ENCODE measurements around the gene MEAK7.

Gene MEAK7

DNA sequence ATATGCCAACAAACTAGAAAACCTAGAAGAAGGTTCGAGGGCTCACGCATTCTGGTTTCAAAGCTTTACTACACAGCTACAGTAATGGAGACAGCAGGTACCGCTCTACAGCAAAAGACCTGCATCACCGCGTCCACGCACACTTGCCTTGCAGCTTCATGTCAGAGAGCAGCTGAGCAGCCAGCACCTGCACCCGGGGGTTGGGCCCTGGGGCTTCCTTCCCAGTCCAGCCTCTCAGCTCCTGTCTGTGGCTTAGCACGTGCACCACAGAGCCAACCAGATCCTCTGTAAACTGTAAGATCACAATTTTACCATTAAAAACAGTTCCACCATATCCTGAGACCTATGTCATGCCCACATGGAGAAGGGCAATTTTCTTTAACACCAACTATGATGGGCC lies 15.3 kb downstream of the MEAK7 start:
- DNase-seq (ENCODE audit: low read depth in 2 of 2, low spot score in 1 of 2), result no peak

DNA sequence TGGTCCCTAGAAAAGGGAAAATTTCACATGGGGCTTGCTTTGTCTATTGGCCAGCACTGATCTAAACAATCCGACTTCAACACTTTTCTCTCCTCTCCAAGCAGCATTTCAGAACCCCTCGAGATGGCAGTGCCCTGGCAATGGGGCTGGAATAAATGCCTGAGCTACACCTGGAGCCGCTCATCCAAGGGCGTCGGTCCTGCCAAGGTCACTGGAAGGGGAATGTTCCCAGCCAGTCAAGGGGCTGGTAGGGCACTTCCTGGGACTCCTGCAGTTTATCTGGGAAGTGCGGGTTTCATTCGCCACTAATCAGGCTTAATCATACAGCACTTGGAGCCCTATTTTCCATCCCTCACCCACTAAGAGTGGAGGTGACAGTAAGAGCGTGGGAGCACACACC lies 17.1 kb downstream of the MEAK7 start:
- DNase-seq (ENCODE audit: low read depth in 2 of 2, low spot score in 1 of 2), result no peak

DNA sequence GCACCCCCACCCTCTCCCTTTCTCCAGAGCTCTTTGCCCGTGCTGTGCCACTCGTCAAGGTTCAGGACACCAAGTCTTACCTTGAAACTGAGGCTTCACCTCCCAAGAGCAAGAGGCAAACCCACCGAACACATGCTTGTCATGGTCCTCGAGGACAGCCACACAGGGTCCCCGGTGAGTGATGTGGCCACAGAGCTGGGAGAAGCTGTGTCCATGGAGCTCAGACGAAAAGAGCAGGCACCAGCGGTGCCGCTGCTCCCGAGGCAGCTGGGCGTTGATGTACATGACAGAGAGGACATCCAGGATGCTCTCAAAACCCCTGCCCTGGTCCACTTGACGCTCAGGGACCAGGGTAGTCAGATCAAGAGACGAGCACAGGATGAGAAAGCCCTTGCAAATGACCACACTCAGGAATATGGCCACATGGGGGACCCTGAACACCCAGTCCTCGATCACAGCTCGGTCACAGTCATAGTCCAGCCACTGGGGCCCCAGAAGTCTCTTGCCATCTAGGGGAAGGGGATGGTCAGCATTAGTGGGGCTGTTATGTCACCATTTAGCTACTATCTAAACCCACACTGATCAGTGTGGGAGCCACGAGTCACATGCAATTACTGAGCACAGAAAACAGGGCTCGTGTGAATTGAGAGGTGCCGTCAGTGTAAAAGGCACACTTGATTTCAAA lies 17.8 kb downstream of the MEAK7 start:
- DNase-seq (ENCODE audit: low read depth in 2 of 2, low spot score in 1 of 2), result no peak

DNA sequence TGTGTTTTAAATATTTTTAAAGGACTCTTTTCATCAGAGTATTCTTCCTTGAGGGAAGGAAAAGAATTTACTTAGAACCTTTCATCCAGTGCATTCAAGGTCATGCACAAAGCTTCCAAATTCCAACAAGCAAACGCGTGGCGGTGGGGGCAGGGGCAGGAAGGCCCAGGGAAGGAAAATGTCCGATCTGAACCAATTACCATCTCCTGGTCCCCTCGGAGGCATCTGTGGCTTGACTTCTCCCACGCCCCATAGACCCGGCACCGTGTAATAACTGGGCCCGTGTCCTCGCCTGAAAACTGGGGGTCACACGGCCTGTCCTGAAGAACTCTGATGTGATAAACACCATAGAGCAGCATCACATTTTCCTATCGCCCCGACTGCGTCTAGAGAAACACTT lies 18.3 kb downstream of the MEAK7 start:
- no peak for DNase-seq (ENCODE audit: low read depth in 2 of 2, low spot score in 1 of 2)

DNA sequence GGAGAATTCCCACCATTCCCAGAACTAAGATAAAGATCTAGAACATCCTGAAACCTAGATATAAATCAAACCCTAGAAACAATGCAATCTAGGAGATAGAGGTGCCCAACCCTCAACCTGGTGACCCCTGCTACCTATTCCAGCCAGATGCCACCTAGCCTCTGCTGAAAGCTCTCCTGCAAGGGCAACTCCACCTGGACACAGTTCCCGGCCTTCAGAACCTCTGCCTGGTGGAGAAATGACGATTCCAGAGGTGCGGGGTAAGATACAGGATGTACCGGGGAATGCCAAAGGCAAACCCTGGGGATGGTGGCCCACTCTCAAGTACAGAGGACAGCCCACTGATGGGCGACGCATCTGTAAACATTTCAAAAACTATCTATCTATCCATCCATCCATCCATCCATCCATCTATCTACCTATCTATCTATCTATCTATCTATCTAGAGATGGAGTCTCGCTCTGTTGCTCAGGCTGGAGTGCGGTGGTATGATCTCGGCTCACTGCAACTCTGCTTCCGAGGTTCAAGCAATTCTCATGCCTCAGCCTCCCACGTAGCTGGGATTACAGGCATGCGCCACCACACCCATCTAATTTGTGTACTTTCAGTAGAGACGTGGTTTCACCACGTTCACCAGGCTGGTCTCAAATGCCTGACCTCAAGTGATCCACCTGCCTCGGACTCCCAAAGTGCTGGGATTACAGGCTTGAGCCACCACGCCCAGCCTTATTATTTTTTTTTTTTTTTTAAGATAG lies 19.0 kb downstream of the MEAK7 start:
- DNase-seq (ENCODE audit: low read depth in 2 of 2, low spot score in 1 of 2), result no peak

DNA sequence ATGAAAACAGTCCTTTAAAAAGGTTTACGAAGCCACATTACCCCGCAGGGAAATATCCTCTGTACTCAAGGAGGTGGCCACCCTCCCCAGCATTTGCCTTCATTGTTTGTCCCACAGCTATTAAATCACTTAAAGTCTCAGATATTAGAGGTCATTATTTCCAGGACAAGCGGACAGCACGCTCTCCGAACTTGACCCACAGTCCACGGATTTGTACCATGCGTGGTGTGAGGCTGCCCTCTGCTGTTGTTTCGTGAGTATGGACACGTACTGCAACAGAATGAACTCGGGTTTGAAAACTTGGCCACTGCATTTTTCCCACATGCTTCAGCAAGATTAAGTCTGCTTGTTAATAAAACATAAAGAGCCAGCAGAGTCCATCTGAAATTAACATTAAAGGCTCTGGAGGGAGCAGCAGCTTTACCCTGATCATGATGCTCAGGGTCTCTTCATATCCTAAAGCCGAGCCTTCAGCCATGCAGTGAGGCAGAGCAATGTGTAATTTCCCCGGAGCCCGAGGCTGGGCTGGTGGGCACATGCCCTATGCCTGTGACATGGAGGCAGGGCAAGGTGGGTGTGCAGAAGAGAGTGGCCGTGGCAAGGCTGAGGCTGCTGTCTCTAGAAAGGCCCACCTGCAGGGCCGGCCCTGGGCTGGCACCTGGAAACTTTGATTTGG lies 19.7 kb downstream of the MEAK7 start:
- no peak for DNase-seq (ENCODE audit: low read depth in 2 of 2, low spot score in 1 of 2)

DNA sequence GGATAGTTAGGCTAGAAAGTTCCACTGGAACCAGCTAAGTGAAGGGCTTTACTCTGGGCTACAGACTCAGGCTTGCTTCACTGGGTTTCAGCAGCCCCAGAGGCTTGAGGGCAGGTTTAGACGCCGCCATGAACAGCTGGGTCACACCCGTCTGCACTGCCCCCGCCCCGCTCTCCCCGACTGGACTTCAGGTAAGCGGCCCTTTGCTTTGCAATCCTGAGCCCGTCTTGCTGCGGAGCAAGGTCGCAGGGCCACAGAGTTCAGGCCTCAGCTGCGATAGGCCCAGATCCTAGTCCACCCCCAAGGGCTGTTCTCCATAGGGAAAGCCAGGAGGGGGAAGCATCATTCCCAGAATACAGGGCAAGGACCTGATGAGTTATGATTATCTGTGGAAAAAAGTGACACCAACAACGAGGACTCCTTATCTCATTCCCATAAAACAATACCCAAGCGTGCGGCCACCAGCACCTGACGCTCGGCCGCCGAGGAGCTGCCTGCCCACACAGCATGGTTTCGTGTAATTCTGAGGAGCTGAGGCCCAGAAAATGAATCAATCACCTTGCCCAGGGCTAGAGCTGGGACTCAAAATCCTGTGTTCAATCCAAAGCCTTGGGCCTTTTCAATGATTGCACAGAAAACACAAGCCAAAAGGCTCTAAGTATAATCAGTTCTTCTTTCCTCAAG lies 20.4 kb downstream of the MEAK7 start:
- no peak for DNase-seq (ENCODE audit: low read depth in 2 of 2, low spot score in 1 of 2)

DNA sequence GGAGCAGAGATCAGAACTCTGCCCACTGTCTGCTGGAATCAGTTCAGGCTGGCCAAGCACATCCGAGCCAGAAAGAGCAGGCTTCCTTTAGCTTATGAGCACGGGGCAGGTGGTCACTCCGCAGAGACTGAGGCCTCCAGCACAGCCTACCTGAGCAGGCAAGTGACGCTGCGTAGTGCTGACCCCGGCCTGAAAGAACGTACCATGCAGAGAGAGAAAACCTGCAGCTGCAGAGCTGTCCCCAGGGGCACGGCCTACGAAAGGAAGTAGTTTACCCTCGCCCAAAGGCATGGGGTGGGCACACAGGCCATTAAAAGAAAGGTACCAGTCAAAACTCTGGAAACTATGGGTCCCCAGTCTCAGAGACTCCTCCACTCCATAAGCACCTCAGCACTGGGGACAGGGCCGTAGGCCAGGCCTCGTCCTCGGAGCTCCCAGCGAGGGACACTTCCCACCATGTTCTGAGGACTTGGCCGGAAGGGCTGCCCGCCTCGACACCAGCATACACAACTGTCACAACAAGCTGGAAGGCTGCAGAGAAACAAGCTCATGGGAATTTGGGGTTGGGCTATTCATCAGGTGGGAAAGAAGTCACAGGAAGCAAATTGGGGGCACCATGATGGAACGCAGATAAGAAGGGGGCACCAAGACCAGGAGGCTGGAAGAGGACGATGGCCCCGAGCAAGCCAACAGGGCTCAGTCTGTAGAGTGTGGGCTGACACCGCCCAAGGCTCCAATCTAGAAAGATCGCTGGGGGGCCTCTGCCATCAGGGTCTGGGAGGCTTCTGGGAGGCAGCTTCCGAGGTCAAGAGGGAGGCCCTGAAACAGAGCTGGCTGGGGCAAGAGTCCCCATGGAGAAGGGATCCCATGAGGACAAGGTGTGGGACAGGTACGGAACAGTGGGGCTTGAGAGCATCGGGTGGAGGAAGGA lies 21.2 kb downstream of the MEAK7 start:
- DNase-seq (ENCODE audit: low read depth in 2 of 2, low spot score in 1 of 2), result no peak

DNA sequence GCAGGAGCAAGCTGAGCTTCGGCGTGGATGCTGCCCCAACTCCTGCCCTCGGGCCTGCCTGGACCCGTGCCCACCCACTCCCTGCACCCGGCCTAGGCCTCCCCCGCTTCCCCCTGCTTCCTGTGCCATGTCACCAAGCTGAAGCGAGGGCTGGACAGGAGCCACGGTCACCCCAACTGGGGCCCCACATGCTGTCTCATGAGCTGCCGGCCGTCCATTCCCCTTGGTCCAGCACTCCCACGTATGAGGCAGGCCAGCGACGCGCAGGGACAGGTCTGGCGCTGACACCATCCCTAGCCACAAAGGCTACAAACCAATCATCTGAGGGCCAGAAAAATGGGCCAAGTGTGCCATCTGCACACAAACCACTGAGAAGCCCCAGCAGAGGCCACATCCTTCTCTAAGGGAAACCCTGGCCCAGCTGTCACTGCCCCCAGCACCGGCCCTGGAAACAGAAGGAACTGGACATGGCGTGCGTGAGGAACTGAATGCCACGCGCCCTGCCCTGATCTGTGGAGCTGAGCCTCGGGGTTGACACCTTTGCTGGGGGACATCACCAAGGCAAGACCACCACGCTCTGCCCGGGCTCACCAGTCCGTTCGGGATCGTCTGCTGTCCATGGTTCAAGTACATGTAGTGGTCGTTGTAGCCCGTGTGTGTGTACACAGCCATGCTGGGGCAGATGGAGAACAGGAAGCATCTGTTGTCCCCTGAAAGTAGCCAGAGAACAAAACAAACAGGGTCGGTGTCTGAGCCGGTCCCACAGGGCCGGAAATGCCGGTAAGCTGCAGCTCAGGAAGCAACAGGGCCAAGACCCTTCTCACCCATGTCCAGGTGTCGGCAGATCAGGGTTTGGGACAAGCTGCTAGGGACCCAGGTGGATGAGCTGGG lies 22.2 kb downstream of the MEAK7 start:
- no peak for DNase-seq (ENCODE audit: low read depth in 2 of 2, low spot score in 1 of 2)

DNA sequence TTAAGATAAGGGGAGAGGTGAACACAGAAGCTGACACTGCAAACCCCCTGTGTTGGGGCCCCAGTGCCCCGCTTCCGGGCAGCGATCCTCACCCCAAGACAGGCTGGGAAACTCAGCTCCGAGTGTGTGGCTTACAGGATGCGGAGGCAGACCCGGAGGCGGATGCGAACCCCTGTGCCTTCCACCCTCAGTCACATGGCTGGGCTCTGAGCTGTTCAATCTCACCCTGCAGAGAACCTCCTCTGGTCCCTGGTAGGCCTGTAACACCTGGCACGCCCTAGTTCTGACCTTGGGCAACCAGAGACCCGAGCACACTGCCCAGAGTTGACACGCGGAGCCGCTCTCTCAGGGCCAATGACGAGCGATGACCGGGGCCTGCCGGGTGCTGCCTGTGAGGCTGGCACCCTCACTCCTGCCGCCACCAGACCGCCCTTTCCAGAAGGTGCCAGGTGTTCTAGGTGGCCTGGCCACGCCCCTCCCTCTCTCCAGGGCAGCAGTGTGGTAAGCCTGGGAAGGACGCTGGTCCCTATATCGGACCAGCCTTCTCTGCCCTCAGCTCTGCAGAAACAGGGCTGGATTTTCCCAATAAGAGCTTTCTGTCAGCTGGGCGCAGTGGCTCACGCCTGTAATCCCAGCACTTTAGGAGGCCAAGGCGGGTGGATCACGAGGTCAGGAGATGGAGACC lies 23.3 kb downstream of the MEAK7 start:
- DNase-seq (ENCODE audit: low read depth in 2 of 2, low spot score in 1 of 2), result no peak

DNA sequence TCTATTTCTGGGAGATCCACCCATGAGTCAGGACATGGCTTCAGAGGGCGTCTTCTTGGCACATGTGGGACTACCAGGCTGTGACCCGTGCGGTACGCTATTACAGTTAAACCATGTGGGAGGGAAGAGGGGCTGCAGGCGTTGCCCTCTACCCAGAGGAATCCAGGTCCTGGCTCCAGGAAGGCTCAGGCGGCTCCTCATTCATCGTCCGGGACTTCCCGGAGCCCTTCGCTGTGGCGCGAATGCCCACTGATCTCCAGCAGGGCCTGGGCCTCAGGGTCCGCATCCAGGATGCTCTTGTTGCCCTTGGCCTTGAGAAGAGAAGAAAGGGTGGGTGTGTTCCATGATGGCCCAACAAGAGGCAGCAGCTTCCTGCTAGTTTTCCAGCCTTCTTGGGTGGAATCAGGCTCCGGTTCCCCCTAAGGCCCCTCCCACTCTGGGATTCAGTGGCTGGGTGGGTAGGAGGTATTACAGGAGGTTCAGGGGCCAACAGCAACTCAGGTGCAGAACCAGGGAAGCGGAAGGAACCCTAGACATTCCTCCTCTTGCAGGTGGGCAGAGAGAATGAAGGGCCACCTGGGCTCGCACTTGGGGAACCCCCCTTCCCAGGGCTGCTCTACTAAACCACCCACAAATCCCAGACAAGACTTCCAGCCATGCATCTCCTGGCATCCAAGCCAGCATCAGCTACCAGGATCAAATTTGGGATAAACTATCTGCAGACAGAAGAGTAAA lies 24.6 kb downstream of the MEAK7 start:
- no peak for DNase-seq (ENCODE audit: low read depth in 2 of 2, low spot score in 1 of 2)

DNA sequence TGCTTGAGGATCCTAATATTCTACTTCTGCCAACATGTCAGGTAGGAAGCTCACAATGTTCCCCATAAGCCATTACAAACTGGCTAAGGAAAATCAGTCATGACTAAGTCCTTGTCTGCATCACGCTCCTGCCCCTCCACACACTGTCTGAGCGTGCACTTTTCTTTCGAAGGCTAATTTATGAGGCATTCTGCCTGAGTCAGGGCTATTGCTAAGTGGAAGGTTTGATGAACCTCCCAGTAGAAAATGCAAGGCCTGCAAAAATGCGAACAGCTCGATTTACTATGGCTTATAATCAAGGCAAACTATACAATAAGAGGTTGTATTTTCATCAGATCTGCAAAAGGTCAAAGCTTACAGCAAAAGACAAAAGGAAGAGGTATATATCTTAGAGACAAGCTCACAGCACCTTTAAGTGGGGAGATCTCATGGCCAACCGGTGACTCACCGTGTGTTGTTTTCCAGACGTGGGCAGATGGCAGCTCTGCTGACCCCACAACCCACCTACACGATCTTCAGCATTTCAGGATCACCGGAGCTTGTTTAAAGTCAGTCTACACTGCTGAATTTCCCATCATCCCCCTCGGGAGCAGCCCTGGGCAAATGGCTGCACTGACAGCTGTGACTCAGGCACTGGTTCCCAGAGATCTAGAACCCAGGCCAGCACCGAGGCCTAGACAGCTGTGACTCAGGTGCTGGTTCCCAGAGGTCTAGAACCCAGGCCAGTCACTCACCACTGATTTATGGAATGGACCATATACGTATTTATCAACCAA lies 26.1 kb downstream of the MEAK7 start:
- DNase-seq (ENCODE audit: low read depth in 2 of 2, low spot score in 1 of 2), result no peak

DNA sequence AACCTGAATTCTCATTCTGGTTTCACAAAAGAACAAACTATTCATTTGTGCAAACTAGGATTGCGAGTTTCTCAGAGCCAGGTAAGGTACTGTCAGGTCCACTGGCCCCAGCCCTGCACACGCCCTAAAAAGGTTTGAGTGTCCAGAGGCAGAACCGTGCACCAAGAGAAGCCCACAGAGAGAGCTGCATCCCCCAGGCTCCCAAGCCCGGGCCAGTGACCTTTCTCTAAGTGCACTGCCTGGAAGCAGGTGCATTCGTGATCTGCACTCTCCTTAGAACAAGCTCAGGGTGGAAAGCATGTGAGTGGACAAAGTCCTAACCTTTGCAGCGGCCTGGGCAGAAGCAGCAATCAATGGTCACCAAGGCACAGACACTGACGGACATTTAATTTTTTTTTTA lies 26.8 kb downstream of the MEAK7 start:
- DNase-seq (ENCODE audit: low read depth in 2 of 2, low spot score in 1 of 2), result no peak

DNA sequence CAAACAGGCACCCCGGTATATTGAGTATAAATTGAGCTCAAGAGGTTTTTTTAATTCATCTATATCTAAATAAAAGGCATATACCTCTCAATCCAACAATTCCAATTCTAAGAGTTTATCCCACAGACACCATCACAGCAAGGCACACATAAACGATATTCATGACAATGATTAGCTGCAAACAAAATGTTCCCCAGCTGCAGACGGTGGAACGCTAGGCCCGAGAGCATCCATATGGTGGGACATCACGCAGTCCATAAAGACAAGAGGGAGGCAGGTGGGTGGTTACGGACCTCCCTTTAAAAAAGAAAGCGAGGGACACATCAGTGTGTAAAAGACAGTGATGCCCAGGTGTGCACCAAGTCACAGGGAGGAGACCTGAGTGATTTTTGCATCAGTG lies 28.1 kb downstream of the MEAK7 start:
- no peak for DNase-seq (ENCODE audit: low read depth in 2 of 2, low spot score in 1 of 2)

DNA sequence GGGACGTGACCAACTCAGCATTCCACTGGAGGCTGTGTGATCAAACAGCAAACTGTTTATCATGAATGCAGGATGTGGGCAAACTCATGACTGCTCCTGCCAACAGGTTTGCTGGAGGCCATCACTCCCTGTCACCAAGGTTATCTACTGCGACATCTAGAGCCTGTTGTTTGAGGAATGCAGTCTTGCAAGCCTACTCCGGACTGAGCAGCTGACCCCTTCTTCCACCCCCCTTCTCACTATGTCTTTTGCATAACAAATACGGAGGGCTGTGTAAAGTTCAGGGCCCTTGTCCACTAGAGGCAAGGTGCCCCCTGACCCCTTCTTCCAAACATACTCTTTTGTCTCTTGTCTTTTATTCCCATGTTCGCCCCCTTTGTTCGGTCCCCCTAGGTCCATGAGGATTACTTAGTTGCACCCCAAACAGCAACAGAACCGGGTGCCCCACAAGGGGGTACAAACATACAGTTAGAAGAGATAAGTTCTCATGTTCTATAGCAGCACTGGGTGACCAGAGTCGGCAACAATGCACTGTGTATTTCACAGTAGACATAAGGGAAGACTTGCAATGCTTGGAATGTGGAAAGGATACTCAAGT lies 28.7 kb downstream of the MEAK7 start:
- no peak for DNase-seq (ENCODE audit: low read depth in 2 of 2, low spot score in 1 of 2)

DNA sequence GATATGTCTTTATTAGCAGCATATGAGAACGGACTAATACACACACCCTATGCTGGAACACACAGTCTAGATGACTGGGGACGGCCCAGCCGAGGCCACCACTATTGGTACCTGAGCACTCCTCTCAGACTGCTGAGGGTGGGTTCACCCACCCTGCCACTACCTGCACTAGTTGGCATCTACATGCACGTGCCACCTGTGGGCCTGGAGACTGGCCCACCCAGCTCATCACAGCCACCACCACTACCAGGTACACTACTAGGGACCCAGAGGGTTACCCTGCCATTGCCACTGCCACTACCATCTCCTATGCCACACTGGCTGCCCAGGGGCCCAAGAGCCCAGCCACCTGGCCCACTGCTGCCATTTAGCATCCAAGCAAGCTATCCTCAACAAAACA lies 32.5 kb downstream of the MEAK7 start:
- DNase-seq (ENCODE audit: low read depth in 2 of 2, low spot score in 1 of 2), result no peak

DNA sequence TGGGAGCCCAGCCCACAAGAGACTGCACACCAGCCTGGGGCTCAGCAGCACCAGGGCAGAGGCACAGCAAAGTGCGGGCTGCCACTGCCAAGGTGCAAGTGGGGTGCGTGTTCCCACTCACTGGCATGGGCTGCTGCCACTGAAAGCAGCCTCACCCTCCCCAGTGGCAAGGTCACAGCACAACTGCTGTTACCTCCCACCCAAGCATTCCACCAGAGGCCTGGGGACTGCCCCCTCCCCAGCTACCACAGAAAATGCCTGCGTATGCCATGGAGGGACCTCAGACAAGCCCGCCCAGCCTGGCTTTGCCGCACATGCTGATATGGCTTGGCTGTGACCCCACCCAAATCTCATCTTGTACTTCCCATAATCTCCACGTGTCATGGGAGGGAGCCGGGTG lies 33.1 kb downstream of the MEAK7 start:
- DNase-seq (ENCODE audit: low read depth in 2 of 2, low spot score in 1 of 2), result no peak

Data from stimulated activated CD8-positive, alpha-beta memory T cell treated with anti-CD3 and anti-CD28 coated beads, Interleukin-4, amount 100 ng/mL, for 4 hours (primary cell).